Body of pancreas (tissue), 4 donors: ENCODE measurements around the gene ERVH48-1.

Experiments used
- CTCF ChIP-seq, 7 experiments: fragments of 450-650 bp in 4 of 7; fragments of 200-600 bp in 3 of 7; sonication (generic) in 3 of 7; IDR thresholded peaks; one replicate each; pipeline ENCODE4 v1.5.1; 2016 to 2019; ENCODE audit warnings: antibody characterized with exemption in 7 of 7
- POLR2A ChIP-seq, 3 donors: fragments of 450-650 bp; IDR thresholded peaks; one replicate each; pipeline ENCODE4 v1.6.1; 2016; ENCODE audit warnings: antibody characterized with exemption in 3 of 3, mild to moderate bottlenecking in 2 of 3

GRCh38 chr21:42873096-42873495, 52.3 kb downstream of the ERVH48-1 start:
- TF ChIP-seq CTCF (IDR thresholded peaks at IDR 0.05) (no peak), POLR2A (IDR thresholded peaks at IDR 0.05) (no peak)
